Ammon's horn (tissue), 1 donor: ENCODE results near the gene RBM39.
A peak's percentile ranks its signal among the peaks of the same experiment; 100 is the strongest.
"Not testable (repeated sequence)": the region's sequence is repeated elsewhere in the genome, so short reads cannot be mapped to it uniquely, and the experiment has no call there.

Experiments used
- DNase-seq: peaks from one replicate; pipeline ENCODE4 v3.0.0-alpha.2; 2016; ENCODE audit warnings: low spot score

RBM39 gene

DNA sequence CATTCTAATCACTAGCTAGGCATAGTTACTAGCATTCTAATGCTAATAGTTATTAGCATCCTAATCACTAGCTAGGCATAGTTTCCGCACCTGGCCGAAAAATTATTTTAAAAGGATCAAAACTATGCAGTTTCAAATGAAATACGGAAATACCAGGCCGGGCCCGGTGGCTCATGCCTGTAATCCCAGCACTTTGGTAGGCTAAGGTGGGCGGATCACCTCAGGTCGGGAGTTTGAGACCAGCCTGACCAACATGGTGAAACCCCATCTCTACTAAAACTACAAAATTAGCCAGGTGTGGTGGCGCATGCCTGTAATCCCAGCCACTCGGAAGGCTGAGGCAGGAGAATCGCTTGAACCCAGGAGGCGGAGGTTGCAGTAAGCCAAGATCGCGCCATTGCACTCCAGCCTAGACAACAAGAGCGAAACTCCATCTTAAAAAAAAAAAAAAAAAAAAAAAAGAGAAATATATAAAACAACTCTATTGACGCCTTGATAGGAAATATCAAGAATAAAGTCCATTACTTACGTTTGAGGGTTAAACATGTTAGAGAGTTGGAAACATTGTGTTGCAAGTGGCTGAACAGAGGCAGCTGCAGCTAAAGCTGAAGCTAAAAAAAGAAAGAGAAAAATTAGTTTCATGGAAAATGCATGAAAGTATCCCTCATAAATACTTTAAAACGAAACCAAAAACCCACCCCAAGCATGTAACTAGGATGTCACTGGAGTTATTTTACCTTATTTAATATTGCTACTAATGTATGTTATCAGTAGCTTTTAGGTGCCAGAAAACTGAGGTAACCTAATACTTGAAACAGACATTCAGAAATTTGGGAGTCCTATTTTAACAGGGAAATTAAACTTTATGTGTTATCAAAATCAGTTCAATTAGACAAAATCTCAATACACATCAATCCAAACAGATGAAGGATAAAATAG is 35.2 kb downstream of the RBM39 start:
- DNase-seq = not testable (repeated sequence)

DNA sequence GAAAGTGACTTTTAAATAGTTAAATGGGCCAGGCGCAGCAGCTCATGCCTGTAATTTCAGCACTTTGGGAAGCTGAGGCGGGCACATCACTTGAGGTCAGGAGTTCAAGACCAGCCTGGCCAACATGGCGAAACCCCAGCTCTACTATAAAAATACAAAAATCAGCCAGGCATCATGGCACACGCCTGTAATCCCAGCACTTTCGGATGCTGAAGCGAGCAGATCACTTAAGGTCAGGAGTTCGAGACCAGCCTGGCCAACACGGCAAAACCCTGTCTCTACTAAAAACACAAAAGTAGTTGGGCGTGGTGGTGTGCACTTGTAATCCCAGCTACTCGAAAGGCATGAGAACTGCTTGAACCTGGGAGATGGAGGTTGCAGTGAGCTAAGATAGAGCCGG is 36.2 kb downstream of the RBM39 start:
- DNase-seq = not testable (repeated sequence)

DNA sequence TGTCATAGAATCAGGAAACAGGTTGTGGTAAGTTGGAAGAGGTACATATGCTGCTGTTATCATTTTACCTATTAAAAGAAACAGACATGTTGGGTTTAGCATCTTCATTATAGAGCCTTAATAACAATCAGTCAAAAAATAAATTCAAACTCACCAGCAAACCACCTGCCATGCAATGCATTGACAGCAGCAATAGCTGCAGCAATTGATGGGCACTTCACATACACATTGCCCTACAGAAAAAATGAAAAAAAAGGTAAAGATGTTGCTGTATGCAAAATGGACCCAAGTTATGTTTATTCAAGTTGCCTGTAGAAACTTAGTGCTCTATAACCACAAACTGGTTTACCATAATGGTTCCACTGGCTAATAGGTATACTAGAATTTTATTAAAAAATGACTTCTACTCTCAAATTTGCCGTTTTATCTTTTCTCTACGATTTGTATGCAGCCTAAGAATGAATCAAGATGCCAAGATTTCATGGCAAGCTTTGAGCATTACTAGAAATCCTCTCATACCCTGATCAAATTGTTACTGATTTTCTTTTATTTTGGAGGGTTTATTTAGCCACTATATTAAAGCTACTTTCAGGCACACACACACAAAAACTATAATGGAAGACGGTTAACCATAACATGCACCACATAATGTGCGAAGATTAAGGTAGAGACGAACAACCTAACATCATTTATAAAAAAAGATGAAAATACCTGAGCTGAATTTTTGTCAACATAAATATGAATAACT is 37.4 kb downstream of the RBM39 start:
- DNase-seq = no peak

DNA sequence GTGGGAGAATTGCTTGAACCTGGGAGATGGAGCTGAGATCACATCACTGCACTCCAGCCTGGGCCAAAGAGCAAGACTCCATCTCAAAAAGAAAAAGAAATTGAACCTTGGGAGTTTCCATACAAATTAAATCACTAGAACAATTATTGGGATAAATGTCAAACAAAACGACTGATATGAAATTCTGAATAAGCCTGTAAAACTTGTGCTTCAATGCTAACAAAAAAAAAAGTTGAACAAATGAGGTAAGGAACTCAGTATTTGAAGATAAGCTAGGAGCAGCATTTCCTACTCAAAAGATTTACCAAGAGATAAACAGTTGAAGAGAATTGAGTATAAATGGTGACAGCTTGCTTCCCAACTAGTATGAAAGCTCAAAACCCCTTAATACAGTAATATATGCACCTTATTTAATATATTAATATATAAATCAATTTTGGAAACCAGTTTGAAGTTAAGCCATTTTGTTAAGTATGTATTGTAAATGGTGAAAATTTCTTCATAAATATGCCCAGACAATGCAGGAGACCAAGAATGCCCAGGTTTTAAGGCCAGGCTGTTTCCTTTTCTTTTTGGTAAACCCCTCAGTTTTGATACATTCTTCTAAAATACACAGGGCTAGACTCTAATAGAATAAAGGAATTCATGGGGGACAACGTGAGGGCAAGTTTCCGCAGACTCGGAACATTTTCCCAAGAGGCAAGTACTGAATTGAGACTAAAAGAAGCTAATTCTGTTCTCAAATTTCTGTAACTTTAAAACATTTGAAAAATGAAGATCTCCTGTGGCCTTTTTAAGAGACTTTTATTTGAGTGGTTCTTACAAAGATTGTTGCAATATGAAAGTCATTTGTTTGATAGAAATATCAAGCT is 39.0 kb downstream of the RBM39 start:
- no peak for DNase-seq

DNA sequence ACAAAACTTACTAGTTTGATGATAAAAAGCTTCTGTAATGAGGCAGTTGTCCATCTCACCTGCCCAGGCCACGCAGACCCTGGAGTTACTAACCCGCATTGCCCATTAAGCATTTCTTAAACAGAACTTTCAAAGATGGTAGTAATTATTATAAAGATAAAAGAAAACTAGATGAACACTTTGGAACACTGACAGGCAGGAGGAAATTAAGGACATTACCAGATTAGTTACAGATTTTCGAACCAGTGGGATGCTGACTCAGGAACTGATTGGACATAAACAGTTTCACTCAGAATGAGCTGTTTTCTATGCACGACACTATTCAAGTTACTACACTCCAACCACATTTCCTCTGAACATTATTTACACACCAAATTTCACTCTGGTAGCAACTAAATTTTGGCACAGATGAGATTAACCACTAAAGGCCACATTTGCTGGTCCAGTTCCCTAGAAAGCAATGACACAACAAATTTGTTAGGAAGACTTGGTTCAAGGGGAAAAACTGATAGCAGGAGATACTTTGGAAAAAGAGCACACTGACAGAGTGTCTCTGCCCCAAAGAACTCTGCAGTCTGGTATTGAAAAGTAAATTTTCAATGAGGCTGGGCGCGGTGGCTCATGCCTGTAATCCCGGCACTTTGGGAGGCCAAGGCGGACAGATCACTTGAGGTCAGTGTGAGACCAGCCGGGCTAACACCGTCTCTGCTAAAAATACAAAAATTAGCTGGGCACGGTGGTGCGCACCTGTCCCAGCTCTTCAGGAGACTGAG is 39.8 kb downstream of the RBM39 start:
- no peak for DNase-seq

DNA sequence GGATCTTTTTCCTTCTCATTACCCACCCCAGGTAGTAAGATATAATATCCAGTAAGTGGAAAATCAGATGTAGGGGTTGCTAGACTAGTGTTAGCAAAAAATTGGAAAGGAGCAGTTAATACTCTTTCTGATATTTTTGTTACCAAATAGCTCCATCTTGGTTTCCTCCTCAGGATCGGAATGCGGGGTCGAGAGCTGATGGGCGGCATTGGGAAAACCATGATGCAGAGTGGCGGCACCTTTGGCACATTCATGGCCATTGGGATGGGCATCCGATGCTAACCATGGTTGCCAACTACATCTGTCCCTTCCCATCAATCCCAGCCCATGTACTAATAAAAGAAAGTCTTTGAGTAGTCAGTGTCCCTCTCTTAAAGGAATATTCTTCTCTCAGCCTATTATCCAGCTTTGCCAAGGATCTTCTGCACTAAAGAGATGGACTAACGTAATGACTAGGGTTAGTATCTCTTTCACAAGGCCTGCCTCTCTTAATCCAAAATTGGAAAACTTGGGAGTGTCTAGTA is 41.4 kb downstream of the RBM39 start:
- no peak for DNase-seq

DNA sequence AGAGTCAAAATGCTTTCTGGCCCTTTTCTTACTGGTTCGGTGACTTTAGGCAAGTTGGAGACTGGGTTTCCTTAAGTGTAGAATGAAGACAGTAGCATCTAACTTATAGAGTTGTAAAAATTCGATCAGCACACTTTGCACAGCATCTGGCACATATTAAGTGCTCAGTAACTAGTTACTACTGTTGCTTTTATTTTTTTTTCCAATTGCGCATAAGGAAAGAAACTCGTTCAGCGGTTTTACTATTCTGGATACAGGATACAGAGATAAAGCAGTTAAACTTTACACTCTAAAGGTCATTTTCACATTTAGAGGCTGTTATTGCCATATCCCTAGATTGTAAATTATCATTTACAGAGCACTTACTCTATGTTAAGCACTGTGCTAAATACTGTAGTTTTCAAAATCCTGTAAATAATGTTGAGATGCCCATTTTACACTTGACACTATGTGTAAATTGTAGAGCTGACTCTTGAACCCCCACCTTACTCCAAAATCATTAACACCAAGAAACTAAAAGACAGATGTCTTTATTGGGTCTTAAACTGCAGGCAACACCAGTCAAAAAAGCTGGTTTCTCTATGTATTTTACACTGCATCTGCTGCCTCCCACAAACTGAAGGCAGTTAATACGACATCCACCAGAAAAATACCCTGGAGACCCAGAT is 42.0 kb downstream of the RBM39 start:
- no peak for DNase-seq

DNA sequence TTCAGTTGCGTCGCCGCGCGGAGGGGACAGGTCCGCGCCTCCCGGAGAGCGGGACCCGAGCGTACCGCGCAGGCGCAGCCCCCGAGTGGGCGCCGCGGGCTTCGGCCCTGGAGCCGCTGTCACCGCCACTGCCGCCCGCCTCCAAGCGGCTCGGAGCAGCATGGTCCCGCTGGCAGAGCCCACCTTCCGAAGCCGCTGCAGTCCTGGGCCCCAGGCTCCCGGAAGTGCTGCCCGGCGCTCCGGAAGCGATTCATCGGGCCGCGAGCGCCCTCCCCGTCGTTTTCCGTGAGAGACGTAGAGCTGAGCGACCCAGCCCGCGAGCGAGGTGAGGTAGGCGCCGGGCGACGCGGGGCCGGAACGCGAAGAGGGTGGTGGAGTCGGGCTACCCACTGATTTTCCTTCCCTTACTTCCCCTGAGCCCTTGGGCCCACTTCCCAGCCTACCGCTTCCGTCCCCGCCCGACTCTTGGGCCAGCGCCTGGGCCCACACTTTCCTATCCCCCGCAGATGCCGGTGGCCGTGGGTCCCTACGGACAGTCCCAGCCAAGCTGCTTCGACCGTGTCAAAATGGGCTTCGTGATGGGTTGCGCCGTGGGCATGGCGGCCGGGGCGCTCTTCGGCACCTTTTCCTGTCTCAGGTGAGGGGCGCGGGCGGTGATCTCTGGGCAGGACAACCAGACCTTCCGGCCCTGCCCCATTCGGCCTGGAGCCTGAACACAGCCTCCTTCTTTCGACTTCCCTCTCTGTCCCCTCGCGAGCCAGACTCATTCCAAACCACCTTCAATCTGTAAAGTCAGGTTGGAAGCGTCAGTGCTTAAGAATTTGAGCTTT is 42.7 kb downstream of the RBM39 start, which contains the start of the genes NFS1 and ROMO1:
Gene NFS1, minus strand, starts transcription at position 226 of the 830 bp plus-strand sequence. Its CDS starts 64 bp downstream, at position 162.
Gene ROMO1, plus strand, starts transcription at position 279 of the 830 bp plus-strand sequence. Its CDS starts 228 bp downstream, at position 507.
- peak; percentile 86 for DNase-seq

DNA sequence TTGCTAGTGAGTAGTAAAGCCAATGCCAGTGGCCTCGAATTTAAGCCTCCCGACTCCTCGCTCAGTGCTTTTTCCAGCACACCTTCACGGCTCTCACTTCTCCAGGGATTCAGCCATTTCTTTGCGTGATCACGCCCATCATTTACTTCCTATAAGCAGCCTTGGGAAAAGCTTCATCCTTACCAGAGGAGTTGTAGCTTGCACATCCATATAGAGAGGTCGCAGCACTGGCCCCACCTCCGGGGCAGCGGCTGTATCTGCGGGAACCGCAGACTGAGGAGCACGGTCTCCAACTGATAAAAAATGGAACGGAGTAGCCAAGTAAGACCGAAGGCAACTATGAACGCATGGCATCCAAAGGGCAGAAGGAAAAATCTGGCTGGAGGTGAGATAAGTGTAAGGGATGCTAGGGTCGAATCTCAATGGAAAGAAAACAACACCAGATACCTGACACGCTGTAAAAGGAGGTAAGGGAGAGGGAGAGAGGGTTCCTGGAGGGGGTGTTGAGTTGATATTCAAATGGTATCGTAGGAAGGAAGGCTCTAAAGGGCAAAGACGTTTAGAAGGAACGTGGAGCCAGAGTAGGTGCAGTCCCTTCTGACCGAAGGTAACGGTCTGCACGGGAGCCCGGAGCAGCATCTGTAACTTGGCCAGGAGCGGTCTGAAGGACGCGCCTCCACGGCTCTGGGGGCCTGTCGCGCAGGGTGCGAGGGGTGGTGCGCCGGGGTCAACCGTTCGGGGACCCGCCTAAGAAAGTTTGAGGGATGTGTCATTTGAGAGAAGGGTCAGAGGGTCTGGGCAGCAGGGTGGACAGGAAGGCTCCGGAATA is 43.5 kb downstream of the RBM39 start:
- no peak for DNase-seq

DNA sequence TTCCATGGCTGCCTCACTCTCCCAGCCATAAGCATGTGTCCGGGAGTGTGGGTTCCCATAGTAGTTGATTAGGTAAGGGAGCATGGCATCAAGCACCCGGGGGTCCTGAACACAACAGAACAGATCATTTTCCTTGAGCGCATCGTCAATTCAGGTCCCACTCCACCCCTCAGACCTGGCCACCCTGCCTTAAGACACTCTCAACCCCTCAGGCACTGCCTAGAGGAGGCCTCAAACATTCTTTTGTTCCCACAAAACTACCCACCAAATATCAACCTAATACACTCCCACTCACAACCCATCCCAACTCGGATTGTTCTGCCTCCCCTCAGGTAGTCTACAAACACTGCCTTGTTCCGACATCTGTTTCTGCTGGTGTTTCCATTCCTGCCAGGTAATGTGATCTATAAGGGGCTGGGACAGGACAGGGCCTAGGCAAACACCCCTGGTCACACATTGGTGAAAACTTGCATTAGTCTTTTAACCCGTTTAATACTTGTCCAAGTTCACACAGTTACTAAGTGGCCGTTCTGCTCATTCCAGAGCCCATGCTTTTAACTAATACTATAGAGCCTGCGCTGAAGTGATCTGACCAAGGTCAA is 44.3 kb downstream of the RBM39 start:
- DNase-seq = no peak

DNA sequence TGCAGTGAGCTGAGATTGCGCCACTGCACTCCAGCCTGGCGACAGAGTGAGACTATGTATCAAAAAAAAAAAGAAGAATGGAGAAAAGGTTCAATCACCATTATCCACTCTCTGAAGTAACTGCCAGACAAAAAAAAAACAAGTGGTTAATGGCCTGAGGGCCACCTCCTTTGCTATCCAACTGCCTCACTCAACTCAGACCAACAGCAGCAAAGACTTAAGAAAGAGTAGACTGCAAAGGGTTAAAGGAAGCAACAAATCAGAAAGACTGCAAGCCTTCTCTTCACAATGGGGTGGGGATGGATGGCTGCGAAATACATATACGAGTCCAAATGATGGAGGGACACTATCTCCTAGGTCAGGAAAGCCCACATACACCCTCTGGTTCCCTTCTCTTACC is 46.1 kb downstream of the RBM39 start:
- DNase-seq = no peak

DNA sequence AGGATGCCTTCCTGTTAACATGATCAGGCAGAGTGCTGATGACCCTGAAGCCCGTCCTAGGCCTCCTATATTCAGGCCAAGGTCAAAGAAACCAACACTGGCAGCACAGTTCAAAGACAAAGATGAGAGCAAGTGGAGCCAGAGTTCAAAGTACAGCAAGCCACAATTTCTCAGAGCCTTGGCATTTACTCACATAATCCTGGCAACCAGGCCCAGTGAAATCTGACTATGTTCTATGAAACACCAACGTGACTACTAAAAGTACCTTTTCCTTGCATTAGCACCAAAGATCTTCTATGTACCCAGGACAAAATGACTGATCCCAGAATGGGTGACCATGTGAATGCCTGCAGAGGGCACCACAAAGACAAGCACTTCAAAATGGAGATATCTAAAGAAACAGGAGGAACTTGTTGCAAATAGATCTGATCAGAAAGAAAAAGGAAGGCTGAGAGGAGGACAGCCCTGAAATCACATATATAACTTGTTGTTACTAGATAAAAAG is 46.8 kb downstream of the RBM39 start:
- no peak for DNase-seq

DNA sequence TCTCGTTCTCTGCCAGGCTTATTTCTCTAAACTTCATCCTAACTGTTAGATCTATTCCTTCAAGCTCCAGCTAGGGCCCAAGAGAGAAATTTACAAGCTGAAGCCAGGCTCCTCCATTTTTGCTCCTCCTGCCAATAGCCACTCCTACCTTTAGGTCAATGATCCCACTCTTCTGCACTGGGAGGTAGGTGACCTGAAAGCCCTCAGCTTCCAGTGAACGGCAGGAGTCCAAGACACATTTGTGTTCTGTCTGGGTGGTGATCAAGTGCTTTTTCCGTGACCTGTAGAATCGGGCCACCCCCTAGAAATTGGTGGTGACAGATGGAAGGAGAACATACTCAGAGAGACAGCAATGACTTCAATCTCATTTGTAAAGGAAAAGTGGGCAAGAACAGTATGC is 51.8 kb downstream of the RBM39 start:
- DNase-seq = no peak

DNA sequence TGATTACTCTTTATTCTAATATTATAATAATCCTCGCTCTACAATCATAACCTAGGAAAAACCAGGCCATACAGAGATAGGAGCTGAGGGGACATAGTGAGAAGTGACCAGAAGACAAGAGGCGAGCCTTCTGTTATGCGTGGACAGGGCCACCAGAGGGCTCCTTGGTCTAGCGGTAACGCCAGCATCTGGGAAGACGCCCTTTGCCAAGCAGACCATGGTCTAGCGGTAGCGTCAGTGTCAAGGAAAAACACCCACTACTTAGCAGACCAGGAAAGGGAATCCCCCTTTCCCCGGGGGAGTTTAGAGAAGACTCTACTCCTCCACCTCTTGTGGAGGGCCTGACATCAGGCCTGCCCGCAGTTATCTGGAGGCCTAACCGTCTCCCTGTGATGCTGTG is 55.2 kb downstream of the RBM39 start:
- DNase-seq = not testable (repeated sequence)

DNA sequence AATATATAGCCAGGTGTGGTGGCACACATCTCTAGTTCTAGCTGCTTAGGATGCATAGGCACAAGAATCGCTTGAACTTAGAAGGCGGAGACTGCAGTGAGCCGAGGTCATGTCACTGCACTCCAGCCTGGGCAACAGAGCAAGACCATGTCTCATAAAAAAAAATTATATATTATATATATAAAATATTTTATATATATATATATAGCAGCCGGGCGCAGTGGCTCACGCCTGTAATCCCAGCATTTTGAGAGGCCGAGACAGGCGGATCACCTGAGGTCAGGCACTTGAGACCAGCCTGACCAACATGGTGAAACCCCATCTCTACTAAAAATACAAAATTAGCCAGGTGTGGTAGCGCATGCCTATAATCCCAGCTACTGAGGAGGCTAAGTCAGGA is 56.7 kb downstream of the RBM39 start:
- DNase-seq = not testable (repeated sequence)

DNA sequence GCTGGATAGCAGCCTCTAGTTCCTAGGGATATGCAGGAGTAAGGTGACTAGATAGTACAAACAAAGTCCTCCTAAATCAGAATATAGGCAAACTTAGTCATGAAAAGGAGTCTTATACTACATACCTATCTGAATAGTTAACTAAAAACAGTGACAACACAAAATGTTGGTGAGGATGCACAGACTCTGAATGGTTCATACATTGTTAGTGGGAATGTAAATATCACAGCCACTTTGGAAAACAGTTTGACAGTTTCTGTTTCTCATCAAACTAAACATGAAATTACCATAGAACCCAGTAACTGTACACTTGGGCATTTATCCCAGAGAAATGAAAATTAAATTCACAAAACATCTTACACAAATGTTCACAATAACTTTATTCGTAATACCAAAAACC is 60.1 kb downstream of the RBM39 start:
- DNase-seq = no peak

DNA sequence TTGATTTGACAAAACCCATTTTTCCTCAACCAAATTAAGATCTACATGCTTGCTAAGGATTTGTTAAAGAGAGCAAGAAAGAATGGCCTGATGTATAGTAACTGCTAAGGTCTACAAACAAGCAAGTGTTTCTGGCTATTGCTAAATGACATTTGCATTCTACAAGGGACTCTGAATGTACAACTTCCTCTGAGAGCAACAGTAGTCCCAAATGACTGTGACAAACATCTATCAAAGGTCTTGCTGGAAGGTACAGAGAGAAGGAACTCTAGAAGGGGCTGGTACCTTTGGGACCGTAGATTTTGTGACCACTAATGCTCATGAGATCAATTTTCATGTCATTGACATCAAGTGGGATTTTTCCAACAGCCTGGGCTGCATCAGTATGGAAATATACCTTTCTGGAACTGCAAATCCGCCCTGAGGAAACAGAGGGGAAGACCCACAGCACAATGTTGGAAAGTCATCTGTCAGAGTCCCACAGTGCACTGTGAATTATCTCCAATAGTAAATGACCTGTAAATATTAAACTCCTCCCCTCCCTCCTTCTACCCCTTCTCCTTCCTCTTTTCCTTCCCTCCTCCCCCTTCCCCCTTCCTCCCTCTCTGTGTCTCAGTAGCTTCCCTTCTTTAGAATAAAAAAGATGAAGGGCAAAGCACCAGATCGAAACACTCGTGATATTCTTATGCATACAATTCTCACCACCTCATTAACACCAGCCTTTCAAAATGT is 61.4 kb downstream of the RBM39 start:
- no peak for DNase-seq
